GM12878 (cell line): ENCODE measurements around the gene FBLN1. TPM values are rescaled to one million over a fixed set of nuclear protein-coding genes. Genes with fewer than 3 reads are reported as not detected.

Source experiments
- ATAC-seq: fragments of 200-7000 bp; cut with Tn5 transposase; 3 replicates; pipeline ENCODE4 v1.9.1; 2020; ENCODE audit warnings: mild to moderate bottlenecking, moderate library complexity
- BruUV-seq: library from RNA; stranded (reverse); fragments of 400-500 nt; replicated peaks from 2 replicates; lab custom pipeline; 2021; lab: Mats Ljungman, UMichigan
- CTCF ChIA-PET: fragments of 300-600 bp; sonication (Branson Sonifier 250); formaldehyde crosslinking; extraction: SDS; loops from one replicate; lab custom pipeline; 2021; ENCODE audit warnings: inconsistent platforms; lab: Yijun Ruan, JAX
- POLR2A ChIA-PET: fragments of 350-600 bp; formaldehyde crosslinking; extraction: SDS; loops from one replicate; lab custom pipeline; 2021; ENCODE audit warnings: inconsistent platforms; lab: Charles Lee
- RAD21 ChIA-PET: fragments of 300-600 bp; sonication (Branson Sonifier 250); formaldehyde crosslinking; loops from one replicate; lab custom pipeline; 2023; ENCODE audit warnings: antibody characterized with exemption; ENCODE audit not compliant: unreplicated experiment; lab: Charles Lee
- SMC1A ChIA-PET: fragments of 300-600 bp; sonication (Branson Sonifier 250); formaldehyde crosslinking; loops from one replicate; lab custom pipeline; 2023; ENCODE audit not compliant: unreplicated experiment, uncharacterized antibody; lab: Charles Lee
- DNase-seq: peaks from one replicate; pipeline ENCODE4 v3.0.0-alpha.2; 2011; ENCODE audit warnings: low read depth, low spot score
- FAIRE-seq: peaks from 3 replicates; lab custom pipeline; 2011; peaks lifted over from hg19 to GRCh38; lab: Jason Lieb, UNC
- H2AFZ ChIP-seq: 2 replicates; pipeline ENCODE4 v1.6.0; 2011; ENCODE audit warnings: low read depth, low read length, control low read depth; ENCODE audit not compliant: control insufficient read depth
- H3K27ac ChIP-seq: 2 replicates; pipeline ENCODE4 v1.5.1; 2011; ENCODE audit warnings: control low read depth; ENCODE audit not compliant: control insufficient read depth, insufficient read depth
- H3K27me3 ChIP-seq, 2 experiments: replicated peaks in 1 of 2; 2 replicates each; pipeline versions ENCODE4 v1.6.0 to v1.6.1; 2011; ENCODE audit warnings: low read length in 1 of 2; ENCODE audit not compliant: control insufficient read depth in 2 of 2, insufficient read depth in 2 of 2
- H3K36me3 ChIP-seq, 2 experiments: 2 replicates each; pipeline ENCODE4 v1.5.1; 2011; ENCODE audit warnings: low read length in 1 of 2; ENCODE audit not compliant: control insufficient read depth in 2 of 2, insufficient read depth in 2 of 2
- H3K4me1 ChIP-seq: 2 replicates; pipeline ENCODE4 v1.6.1; 2011; ENCODE audit warnings: mild to moderate bottlenecking, low read length, moderate library complexity, mixed read lengths; ENCODE audit not compliant: control insufficient read depth, insufficient read depth
- H3K4me2 ChIP-seq: 2 replicates; pipeline ENCODE4 v1.6.0; 2011; ENCODE audit warnings: control low read depth; ENCODE audit not compliant: control insufficient read depth, insufficient read depth
- H3K4me3 ChIP-seq: fragments of 200-600 bp; sonication (generic); 2 replicates; pipeline ENCODE4 v1.5.1; 2016
- H3K79me2 ChIP-seq: 2 replicates; pipeline ENCODE4 v1.6.0; 2011; ENCODE audit warnings: low read length; ENCODE audit not compliant: control insufficient read depth, insufficient read depth
- H3K9ac ChIP-seq: 2 replicates; pipeline ENCODE4 v1.8.0; 2011; ENCODE audit warnings: low read length, control low read depth, mixed read lengths; ENCODE audit not compliant: control insufficient read depth, insufficient read depth
- H3K9me3 ChIP-seq: replicated peaks from 3 replicates; pipeline ENCODE4 v1.5.1; 2011; ENCODE audit warnings: mild to moderate bottlenecking, low read length; ENCODE audit not compliant: control insufficient read depth, insufficient read depth
- H4K20me1 ChIP-seq: 2 replicates; pipeline ENCODE4 v1.6.0; 2011; ENCODE audit not compliant: control insufficient read depth, insufficient read depth
- FOS ChIP-seq: IDR thresholded peaks from 3 replicates; pipeline ENCODE4 v1.6.1; 2011; ENCODE audit warnings: borderline replicate concordance; ENCODE audit not compliant: insufficient read length; ENCODE audit errors: extremely low read depth
- KDM1A ChIP-seq: fragments of 200-600 bp; sonication (generic); IDR thresholded peaks from 2 replicates; pipeline ENCODE4 v1.6.1; 2016; ENCODE audit warnings: borderline replicate concordance
- KLF5 ChIP-seq: fragments of 450-650 bp; IDR thresholded peaks from 2 replicates; pipeline ENCODE4 v1.6.1; 2014; ENCODE audit warnings: mild to moderate bottlenecking; ENCODE audit not compliant: partially characterized antibody
- RBBP5 ChIP-seq: fragments of 200-600 bp; sonication (generic); conservative IDR thresholded peaks from 2 replicates; pipeline ENCODE4 v1.6.1; 2016
- ZNF217 ChIP-seq: fragments of 450-650 bp; IDR thresholded peaks from 2 replicates; pipeline ENCODE4 v1.6.1; 2017; ENCODE audit warnings: antibody characterized with exemption, mild to moderate bottlenecking
- ZNF274 ChIP-seq: IDR thresholded peaks from one replicate; pipeline ENCODE4 v1.8.0; 2011; ENCODE audit not compliant: insufficient read length, insufficient read depth
- WGBS: methylation state at CpG from one replicate; pipeline ENCODE4 v1.1.6; 2016; ENCODE audit warnings: low lambda C conversion rate; ENCODE audit not compliant: insufficient replicate concordance, insufficient coverage; ENCODE audit errors: missing lambda C conversion rate; 5-methylcytosine and 5-hydroxymethylcytosine counted together
- in situ Hi-C: fragments of 300-500 bp; cut with MboI; formaldehyde crosslinking; loops from 9 replicates; pipeline ENCODE4 v1.14.3; 2018; ENCODE audit warnings: mixed read lengths
- intact Hi-C: fragments of 100-400 bp; cut with micrococcal nuclease; formaldehyde crosslinking; loops from one replicate; pipeline ENCODE4 v1.14.2; 2022; ENCODE audit not compliant: unreplicated experiment
- polyA plus RNA-seq, 11 experiments: library from polyadenylated mRNA; depleted of rRNA in 4 of 11; unstranded in 6 of 11; stranded (reverse) in 5 of 11; fragments of >200 nt; fragmentation: Nextera tagmentation in 4 of 11; fragmentation: Illumina TruSeq in 1 of 11; extraction: Ambion mirVana in 4 of 11; extraction: Trizol in 1 of 11; gene quantifications; 1 replicate in 1 of 11; 2 replicates in 10 of 11; pipeline versions ENCODE4 v1.2.1 to v1.2.3, GENCODE V29; 2011 to 2016; ENCODE audit warnings: inconsistent platforms in 2 of 11, missing spikeins in 2 of 11, low read depth in 1 of 11
- total RNA-seq, 4 experiments: library from RNA; depleted of rRNA in 3 of 4; stranded (reverse); fragments of >200 nt in 3 of 4; fragmentation: Illumina TruSeq in 1 of 4; extraction: Trizol in 1 of 4; gene quantifications; 2 replicates each; pipeline versions ENCODE4 v1.2.1 to v1.2.3, GENCODE V29; 2013 to 2021
- TF ChIP-seq, protein P1 (sequence below): fragments of 450-650 bp; IDR thresholded peaks from 2 replicates; pipeline ENCODE4 v1.6.1; 2014; ENCODE audit warnings: mild to moderate bottlenecking
- TF ChIP-seq, protein P2 (sequence below): fragments of 450-650 bp; IDR thresholded peaks from 2 replicates; pipeline ENCODE4 v1.6.1; 2017; ENCODE audit warnings: mild to moderate bottlenecking
- TF ChIP-seq, protein P3 (sequence below): fragments of 450-650 bp; conservative IDR thresholded peaks from 2 replicates; pipeline ENCODE4 v1.6.1; 2017; ENCODE audit warnings: mild to moderate bottlenecking, moderate library complexity

FBLN1 gene
- total and polyA plus RNA-seq, 10 of the 15 experiments (the other 5 are each of a cell fraction or from before 2014, with no cell fraction given) = 0.20 to 0.51 TPM; not detected in 8

DNA sequence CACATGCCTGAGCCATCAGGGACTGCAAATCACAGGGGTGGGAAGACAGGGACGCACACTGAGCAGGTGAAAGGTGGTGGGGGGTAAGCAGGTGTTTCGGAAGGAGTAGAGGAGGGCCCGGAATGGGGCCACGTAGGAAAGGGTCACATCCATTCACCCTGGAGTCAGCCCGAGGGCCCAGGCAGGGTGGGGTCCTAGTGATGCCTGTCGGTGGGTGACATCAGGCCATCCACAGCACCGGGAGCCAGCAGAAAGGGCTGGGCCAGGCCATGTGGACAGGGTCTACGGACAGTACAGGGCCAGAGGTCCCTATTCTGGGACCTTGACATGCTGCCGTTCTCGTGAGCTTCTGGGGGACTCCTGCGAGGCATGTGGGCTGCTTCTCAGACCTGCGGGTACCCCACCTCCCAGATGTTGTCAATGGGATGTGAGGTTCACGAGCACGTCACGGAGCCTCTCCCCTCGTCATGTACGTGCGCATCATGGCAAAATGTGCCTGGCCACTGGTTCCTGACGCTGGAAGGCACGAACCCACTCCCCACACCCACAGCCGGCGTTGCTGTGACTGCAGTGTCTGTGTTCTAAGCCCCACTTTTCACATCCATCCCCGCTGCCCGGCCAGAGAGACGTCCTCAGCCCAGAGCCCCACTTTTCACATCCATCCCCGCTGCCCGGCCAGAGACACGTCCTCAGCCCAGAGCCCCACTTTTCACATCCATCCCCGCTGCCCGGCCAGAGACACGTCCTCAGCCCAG is 84.1 kb downstream of the FBLN1 start (continued):
- TF ChIP-seq, protein P1, sequence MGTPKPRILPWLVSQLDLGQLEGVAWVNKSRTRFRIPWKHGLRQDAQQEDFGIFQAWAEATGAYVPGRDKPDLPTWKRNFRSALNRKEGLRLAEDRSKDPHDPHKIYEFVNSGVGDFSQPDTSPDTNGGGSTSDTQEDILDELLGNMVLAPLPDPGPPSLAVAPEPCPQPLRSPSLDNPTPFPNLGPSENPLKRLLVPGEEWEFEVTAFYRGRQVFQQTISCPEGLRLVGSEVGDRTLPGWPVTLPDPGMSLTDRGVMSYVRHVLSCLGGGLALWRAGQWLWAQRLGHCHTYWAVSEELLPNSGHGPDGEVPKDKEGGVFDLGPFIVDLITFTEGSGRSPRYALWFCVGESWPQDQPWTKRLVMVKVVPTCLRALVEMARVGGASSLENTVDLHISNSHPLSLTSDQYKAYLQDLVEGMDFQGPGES = no peak
- TF ChIP-seq RBBP5 = no peak

DNA sequence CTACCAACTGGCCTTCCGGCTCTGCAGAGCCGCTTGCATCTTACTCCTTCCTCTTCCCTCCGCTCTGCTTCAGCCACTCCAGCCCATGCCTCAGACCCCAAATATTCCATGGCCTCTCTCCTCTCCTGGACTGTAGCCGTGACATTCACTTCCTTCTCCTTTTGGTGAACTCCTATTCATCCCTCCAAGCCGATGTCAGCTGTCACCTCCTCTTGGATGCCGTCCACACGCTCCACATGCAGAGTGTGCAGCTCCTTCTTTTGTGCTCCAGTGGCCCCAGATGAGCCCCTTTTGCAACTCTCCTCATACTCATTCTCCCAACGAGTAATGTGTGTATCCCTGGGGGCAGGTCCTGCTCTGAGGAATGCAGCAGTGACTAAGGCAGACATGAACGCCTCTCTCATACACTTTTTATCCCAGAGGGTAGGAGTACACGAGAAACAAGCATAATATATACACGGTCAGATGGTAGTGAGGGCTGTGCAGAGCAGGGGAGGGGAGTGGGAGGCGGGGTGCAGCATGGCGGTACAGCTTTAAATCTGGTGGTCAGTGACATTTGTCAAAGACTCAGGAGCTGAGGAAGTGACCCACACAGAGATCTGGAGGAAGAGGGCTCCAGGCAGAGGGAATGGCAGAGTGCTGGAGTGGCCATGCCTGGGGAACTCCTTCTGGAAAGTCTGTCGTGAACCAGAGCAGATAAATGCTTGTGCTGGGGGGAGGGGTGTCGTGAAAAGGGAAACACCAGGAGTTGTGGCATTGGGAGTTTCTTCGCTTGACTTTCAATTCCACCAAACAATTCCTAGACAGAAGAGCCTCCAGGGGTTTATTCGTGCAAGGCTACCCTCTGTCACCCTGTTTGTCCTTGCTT is 85.2 kb downstream of the FBLN1 start:
- no peak for ATAC-seq
- intact Hi-C loops = no loop called here
- FAIRE-seq = no peak
- no TSS peak for BruUV-seq
- RAD21 ChIA-PET = no interaction called here
- H3K79me2 ChIP-seq = no peaks in the 10 kb centered on the region
- H3K4me3 ChIP-seq = no peak overlapping the region
- no peak overlapping the region for H3K9ac ChIP-seq
- H3K4me1 ChIP-seq = peaks cover 2% of the 10 kb centered on the region
- TF ChIP-seq, protein P2, sequence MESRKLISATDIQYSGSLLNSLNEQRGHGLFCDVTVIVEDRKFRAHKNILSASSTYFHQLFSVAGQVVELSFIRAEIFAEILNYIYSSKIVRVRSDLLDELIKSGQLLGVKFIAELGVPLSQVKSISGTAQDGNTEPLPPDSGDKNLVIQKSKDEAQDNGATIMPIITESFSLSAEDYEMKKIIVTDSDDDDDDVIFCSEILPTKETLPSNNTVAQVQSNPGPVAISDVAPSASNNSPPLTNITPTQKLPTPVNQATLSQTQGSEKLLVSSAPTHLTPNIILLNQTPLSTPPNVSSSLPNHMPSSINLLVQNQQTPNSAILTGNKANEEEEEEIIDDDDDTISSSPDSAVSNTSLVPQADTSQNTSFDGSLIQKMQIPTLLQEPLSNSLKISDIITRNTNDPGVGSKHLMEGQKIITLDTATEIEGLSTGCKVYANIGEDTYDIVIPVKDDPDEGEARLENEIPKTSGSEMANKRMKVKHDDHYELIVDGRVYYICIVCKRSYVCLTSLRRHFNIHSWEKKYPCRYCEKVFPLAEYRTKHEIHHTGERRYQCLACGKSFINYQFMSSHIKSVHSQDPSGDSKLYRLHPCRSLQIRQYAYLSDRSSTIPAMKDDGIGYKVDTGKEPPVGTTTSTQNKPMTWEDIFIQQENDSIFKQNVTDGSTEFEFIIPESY = no peak
- TF ChIP-seq KDM1A (no peak), KLF5 (no peak), ZNF217 (no peak), FOS (no peak), ZNF274 (no peak)
- TF ChIP-seq, protein P3, sequence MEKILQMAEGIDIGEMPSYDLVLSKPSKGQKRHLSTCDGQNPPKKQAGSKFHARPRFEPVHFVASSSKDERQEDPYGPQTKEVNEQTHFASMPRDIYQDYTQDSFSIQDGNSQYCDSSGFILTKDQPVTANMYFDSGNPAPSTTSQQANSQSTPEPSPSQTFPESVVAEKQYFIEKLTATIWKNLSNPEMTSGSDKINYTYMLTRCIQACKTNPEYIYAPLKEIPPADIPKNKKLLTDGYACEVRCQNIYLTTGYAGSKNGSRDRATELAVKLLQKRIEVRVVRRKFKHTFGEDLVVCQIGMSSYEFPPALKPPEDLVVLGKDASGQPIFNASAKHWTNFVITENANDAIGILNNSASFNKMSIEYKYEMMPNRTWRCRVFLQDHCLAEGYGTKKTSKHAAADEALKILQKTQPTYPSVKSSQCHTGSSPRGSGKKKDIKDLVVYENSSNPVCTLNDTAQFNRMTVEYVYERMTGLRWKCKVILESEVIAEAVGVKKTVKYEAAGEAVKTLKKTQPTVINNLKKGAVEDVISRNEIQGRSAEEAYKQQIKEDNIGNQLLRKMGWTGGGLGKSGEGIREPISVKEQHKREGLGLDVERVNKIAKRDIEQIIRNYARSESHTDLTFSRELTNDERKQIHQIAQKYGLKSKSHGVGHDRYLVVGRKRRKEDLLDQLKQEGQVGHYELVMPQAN = no peak
- TF ChIP-seq, all 136 proteins: peak for 0
- ChIA-PET POLR2A (no interaction called here), SMC1A (no interaction called here), CTCF (no interaction called here)
- H2AFZ ChIP-seq = no peak overlapping the region
- no peaks in the 10 kb centered on the region; a peak in 2 of 4 replicates for H3K27me3 ChIP-seq
- in situ Hi-C loops = no loop called here
- no peak for DNase-seq
- H3K36me3 ChIP-seq = no peaks in the 10 kb centered on the region
- no peak overlapping the region for H3K27ac ChIP-seq
- H3K9me3 ChIP-seq = no peaks in the 10 kb centered on the region
- no peaks in the 10 kb centered on the region for H4K20me1 ChIP-seq
- WGBS = 33% methylated on average over 17 of the region's 17 CpGs
- no peak overlapping the region for H3K4me2 ChIP-seq
